ENCODE data around the gene FAM81A. TPM values are rescaled to one million over a fixed set of nuclear protein-coding genes. Genes with fewer than 3 reads are reported as not detected.
"Not testable (repeated sequence)": the region's sequence is repeated elsewhere in the genome, so short reads cannot be mapped to it uniquely, and the experiment has no call there.

FAM81A gene
- total RNA-seq, 6 experiments from 2014 or later, result not detected

DNA sequence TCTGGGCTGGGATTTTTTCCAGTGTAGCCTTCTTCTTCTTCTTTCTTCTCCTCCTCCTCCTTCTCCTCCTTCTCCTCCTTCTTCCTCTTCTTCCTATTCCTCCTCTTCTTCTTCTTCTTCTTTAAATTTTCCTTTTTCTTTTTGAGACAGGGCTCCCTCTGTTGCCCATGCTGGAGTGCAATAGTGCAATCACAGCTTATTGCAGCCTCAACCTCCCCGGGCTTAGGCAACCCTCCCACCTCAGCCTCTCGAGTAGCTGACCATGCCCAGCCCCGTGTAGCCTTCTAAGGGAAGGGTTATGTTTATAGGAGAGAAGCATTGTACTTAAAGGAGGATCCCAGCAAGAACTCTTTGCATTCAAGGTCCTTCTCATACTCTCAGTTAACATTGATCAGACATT, 41.3 kb upstream of the FAM81A start:
- DNase-seq, result no peak
- Mint-ChIP-seq H3K27me3 (ENCODE audit: insufficient read depth) (peaks cover 17% of the 10 kb centered on the region), H3K4me3 (no peak overlapping the region), H3K27ac (no peak overlapping the region), H3K4me1 (ENCODE audit: low read depth) (peaks cover 10% of the 10 kb centered on the region), H3K9me3 (no peaks in the 10 kb centered on the region), H3K36me3 (ENCODE audit: low read depth) (no peaks in the 10 kb centered on the region)
- TF ChIP-seq, protein P1, sequence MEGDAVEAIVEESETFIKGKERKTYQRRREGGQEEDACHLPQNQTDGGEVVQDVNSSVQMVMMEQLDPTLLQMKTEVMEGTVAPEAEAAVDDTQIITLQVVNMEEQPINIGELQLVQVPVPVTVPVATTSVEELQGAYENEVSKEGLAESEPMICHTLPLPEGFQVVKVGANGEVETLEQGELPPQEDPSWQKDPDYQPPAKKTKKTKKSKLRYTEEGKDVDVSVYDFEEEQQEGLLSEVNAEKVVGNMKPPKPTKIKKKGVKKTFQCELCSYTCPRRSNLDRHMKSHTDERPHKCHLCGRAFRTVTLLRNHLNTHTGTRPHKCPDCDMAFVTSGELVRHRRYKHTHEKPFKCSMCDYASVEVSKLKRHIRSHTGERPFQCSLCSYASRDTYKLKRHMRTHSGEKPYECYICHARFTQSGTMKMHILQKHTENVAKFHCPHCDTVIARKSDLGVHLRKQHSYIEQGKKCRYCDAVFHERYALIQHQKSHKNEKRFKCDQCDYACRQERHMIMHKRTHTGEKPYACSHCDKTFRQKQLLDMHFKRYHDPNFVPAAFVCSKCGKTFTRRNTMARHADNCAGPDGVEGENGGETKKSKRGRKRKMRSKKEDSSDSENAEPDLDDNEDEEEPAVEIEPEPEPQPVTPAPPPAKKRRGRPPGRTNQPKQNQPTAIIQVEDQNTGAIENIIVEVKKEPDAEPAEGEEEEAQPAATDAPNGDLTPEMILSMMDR (IDR thresholded peaks at IDR 0.05), result no peak

DNA sequence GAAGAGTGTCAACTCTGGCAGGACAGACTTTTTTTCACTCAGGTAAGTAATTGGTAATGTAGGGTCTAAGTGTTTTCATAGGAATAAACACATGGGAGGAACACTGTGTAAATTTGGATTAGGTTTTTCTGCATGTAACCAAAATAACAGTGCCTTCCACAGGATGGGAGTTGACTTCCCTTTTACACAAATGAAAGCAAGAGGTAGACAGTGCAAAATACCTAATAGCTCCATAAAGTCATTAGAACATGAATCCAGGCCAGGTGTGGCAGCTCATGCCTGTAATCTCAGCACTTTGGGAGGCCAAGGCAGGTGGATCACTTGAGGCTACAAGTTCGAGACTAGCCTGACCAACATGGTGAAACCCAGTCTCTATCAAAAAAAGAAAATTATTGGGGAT, 39.8 kb upstream of the FAM81A start:
- peaks cover 10% of the 10 kb centered on the region for H3K4me1 Mint-ChIP-seq (ENCODE audit: low read depth)
- H3K27me3 Mint-ChIP-seq (ENCODE audit: insufficient read depth), result peaks cover 19% of the 10 kb centered on the region
- no peaks in the 10 kb centered on the region for H3K9me3 Mint-ChIP-seq
- TF ChIP-seq, protein P1 (IDR thresholded peaks at IDR 0.05), result no peak
- H3K4me3 Mint-ChIP-seq, result no peak overlapping the region
- H3K36me3 Mint-ChIP-seq (ENCODE audit: low read depth), result no peaks in the 10 kb centered on the region
- no peak overlapping the region for H3K27ac Mint-ChIP-seq
- no peak for DNase-seq

DNA sequence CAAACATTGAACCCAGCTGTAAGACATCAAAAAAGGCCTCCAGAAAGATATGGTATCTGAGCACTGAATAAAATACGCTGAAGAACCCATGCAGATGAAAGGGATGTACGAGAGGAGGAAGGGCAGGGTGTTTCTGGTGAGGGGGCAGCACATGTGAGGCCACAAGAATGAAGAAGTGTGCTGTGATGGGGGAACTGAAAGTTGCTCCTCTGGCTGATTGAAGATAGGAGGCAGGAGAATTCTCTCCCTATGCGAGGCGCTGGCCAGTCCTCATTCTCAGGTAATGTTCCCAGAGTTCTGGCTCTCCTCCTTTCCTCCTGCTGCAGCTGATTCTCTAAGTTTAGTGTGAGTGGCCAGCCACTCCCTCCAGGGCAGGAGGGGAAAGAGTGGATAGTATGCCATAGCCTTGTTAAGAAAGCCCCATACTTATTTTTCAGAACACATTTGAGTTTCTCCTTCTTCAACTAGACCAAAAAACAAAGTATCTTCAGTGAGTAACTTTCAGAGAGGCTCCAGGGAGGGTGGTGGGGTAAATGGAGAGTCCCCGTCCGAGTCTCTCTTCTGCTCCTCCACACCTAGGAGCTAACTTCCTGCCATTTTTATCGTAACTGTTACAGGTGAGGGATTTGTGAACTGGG, 38.4 kb upstream of the FAM81A start:
- Mint-ChIP-seq H3K9me3 (no peaks in the 10 kb centered on the region), H3K4me1 (ENCODE audit: low read depth) (peaks cover 2% of the 10 kb centered on the region), H3K27me3 (ENCODE audit: insufficient read depth) (peaks cover 19% of the 10 kb centered on the region), H3K27ac (no peak overlapping the region), H3K4me3 (no peak overlapping the region), H3K36me3 (ENCODE audit: low read depth) (no peaks in the 10 kb centered on the region)
- DNase-seq, result no peak
- TF ChIP-seq, protein P1 (IDR thresholded peaks at IDR 0.05), result no peak

DNA sequence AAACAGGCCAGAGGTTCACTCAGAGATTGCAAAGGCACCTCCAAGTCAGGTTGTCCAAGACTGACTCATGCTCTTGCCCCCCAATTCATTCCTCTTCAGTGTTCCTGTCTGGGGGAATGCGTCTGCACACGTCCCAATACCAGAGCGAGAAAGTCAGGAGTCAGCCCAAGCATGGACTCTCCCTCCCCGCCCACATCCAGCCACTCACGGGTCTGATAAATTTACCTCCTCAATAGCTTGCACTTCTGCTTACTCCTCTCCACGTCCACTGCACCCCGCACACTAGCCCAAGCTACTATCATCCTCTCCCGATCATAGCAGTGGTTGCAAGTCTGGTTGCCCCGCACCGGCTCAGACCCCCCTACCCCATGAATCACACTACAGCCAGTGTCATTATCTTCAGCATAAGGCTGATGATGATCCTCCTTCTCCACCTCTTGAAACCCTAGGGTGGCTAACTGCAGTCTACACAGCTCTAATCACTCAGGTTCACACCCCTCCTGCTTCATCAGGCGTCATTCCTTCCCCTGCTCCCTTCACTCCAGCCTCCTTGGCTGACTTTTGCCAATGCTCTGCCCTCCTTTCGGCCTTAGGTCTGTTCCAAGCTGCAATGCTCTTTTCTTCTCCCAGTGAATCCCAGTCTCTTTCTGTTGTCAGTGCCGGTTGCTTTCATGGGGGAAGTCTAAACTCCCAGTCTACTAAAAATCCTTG, 37.7 kb upstream of the FAM81A start:
- H3K4me1 Mint-ChIP-seq (ENCODE audit: low read depth), result no peaks in the 10 kb centered on the region
- no peak for DNase-seq
- no peak overlapping the region for H3K4me3 Mint-ChIP-seq
- H3K27me3 Mint-ChIP-seq (ENCODE audit: insufficient read depth), result peaks cover 19% of the 10 kb centered on the region
- no peaks in the 10 kb centered on the region for H3K9me3 Mint-ChIP-seq
- no peaks in the 10 kb centered on the region for H3K36me3 Mint-ChIP-seq (ENCODE audit: low read depth)
- TF ChIP-seq, protein P1 (IDR thresholded peaks at IDR 0.05), result no peak
- no peak overlapping the region for H3K27ac Mint-ChIP-seq

DNA sequence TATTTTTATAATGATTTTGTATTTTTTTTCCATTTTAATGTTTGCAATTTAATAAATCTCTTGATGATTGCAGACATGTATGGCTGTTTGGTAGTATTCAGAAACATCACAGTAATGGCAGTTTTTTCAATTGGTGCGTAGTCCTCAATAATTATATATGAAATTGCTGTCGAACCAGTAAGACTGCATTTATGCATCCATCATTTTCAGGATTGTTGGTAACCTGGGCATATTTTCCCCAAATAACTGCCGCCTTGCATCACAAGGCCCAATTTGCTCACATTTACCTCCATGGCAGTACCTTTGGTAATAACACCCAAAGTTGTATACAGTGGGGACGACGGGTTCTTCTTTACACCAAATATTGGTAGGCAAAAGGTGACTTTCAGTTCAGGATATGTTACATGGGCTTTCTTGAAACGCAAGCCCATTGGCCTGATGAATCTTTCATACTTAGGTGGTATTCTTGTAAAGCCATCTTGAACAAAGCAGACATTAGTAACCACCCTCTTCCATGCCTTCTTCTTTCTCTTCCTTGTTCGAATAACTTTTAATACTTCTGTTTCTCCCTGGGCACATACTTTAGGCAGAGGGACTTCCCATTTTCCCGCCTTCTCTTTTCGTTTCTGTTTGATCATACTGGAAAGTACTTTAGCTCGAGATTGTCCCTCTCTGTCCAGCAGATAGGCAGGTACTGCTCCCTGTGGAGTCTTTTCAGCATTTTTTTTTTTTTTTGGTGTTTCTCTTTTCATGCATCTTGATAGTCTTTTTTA, 36.7 kb upstream of the FAM81A start:
- not testable (repeated sequence) for H3K4me3 Mint-ChIP-seq; H3K4me1 Mint-ChIP-seq (ENCODE audit: low read depth); DNase-seq; H3K27ac Mint-ChIP-seq; H3K36me3 Mint-ChIP-seq (ENCODE audit: low read depth); H3K9me3 Mint-ChIP-seq
- H3K27me3 Mint-ChIP-seq (ENCODE audit: insufficient read depth), result peaks cover 16% of the 10 kb centered on the region

Measured in HFFc6 (cell line).